CD4-positive, alpha-beta T cell (primary cell): ENCODE data around the gene RNF213. TPM values are rescaled to one million over a fixed set of nuclear protein-coding genes. Genes with fewer than 3 reads are reported as not detected.

Experiments
- ATAC-seq: fragments of 200-7000 bp; cut with Tn5 transposase; one replicate; pipeline ENCODE4 v1.10.0; 2022; ENCODE audit warnings: mild to moderate bottlenecking; ENCODE audit not compliant: poor library complexity
- CTCF ChIA-PET: fragments of 350-600 bp; sonication (Branson Sonifier 250); formaldehyde crosslinking; loops from one replicate; lab custom pipeline; 2021; ENCODE audit warnings: antibody characterized with exemption, inconsistent platforms; lab: Charles Lee
- POLR2A ChIA-PET: fragments of 350-600 bp; sonication (Branson Sonifier 250); formaldehyde crosslinking; loops from one replicate; lab custom pipeline; 2021; ENCODE audit warnings: antibody characterized with exemption, inconsistent platforms; lab: Charles Lee
- DNase-seq, 14 experiments: peaks; one replicate each; pipeline ENCODE4 v3.0.0-alpha.2; 2013 to 2020; ENCODE audit warnings: mixed read lengths in 2 of 14
- H3K27ac ChIP-seq, 2 donors: one replicate each; pipeline versions ENCODE4 v1.5.1 to v1.7.0; 2013; ENCODE audit warnings: low read length in 2 of 2, low read depth in 1 of 2, mild to moderate bottlenecking in 1 of 2
- H3K27me3 ChIP-seq, 2 experiments: 1 replicate in 1 of 2; 2 replicates in 1 of 2; pipeline versions ENCODE4 v1.6.1 to v1.7.0; 2013; ENCODE audit warnings: low read length in 2 of 2, control low read depth in 1 of 2, mild to moderate bottlenecking in 1 of 2, moderate library complexity in 1 of 2; ENCODE audit not compliant: insufficient read depth in 2 of 2, control insufficient read depth in 1 of 2
- H3K36me3 ChIP-seq: one replicate; pipeline ENCODE4 v1.6.1; 2013; ENCODE audit warnings: low read length, control low read depth; ENCODE audit not compliant: insufficient read depth
- H3K4me1 ChIP-seq: one replicate; pipeline ENCODE4 v1.6.1; 2013; ENCODE audit warnings: low read length, control low read depth; ENCODE audit not compliant: insufficient read depth
- H3K4me3 ChIP-seq: one replicate; pipeline ENCODE4 v1.5.1; 2013; ENCODE audit warnings: mild to moderate bottlenecking, low read length, moderate library complexity
- H3K9me3 ChIP-seq, 2 experiments: 1 replicate in 1 of 2; 2 replicates in 1 of 2; pipeline versions ENCODE4 v1.6.1 to v1.7.0; 2013; ENCODE audit warnings: low read length in 2 of 2, mild to moderate bottlenecking in 2 of 2, control low read depth in 1 of 2, moderate library complexity in 1 of 2; ENCODE audit not compliant: control insufficient read depth in 1 of 2, insufficient read depth in 1 of 2
- H3K27ac Mint-ChIP-seq: one replicate; pipeline ENCODE4 v1.8.0; 2020; ENCODE audit warnings: mixed read lengths
- H3K27me3 Mint-ChIP-seq: one replicate; pipeline ENCODE4 v1.8.0; 2021; ENCODE audit warnings: mixed read lengths
- H3K36me3 Mint-ChIP-seq: one replicate; pipeline ENCODE4 v1.8.0; 2021; ENCODE audit warnings: low read depth, mixed read lengths
- H3K4me1 Mint-ChIP-seq: one replicate; pipeline ENCODE4 v1.8.0; 2021; ENCODE audit warnings: low read depth, mixed read lengths
- H3K4me3 Mint-ChIP-seq: one replicate; pipeline ENCODE4 v1.8.0; 2020; ENCODE audit warnings: mild to moderate bottlenecking, mixed read lengths
- H3K9me3 Mint-ChIP-seq: one replicate; pipeline ENCODE4 v1.8.0; 2020; ENCODE audit warnings: mixed read lengths
- intact Hi-C, 2 experiments: fragments of 100-400 bp; cut with DNase I in 1 of 2; cut with micrococcal nuclease in 1 of 2; formaldehyde crosslinking; loops; one replicate each; pipeline versions ENCODE4 v1.15.1 to v1.9.0; 2023 to 2025; cut with DNase I, micrococcal nuclease
- total RNA-seq, 174 experiments: library from RNA in 2 of 174; stranded (reverse) in 2 of 174; gene quantifications; one replicate each; pipeline ENCODE4 v1.2.3 and lab custom pipeline; 2021 to 2026
- TF ChIP-seq, protein P1 (sequence below): fragments of 200-600 bp; IDR thresholded peaks from one replicate; pipeline ENCODE4 v1.8.0; 2022; ENCODE audit warnings: antibody characterized with exemption, mild to moderate bottlenecking

The RNF213 gene
- total RNA-seq, 2 experiments from 2014 or later: 290 to 312 TPM

DNA sequence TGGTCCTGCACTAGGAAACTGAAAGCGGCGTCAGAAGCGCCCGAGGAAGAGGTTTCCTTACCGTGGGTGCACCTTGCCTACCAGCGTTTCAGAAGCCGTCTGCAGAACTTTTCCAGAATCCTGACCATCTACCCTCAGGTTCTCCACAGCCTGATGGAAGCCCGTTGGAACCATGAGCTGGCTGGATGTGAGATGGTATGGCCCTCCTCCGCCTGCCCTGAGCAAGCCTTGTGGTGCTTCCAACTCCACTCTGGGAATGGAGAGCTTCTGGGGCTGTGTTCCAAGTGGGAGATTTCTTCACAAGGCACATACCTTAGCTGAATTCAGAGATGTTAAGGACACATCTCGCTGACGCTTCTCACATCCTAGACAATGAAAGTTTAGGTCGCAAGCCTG, 102.5 kb downstream of the RNF213 start:
- H3K4me1 Mint-ChIP-seq: no peaks in the 10 kb centered on the region
- no peaks in the 10 kb centered on the region for H3K27me3 Mint-ChIP-seq
- Histone ChIP-seq H3K9me3 (peaks cover 0 to 4% of the 10 kb centered on the region in 2 experiments), H3K36me3 (peaks cover 99% of the 10 kb centered on the region), H3K27ac (no peak overlapping the region), H3K4me1 (no peaks in the 10 kb centered on the region), H3K4me3 (no peak overlapping the region), H3K27me3 (no peaks in the 10 kb centered on the region)
- H3K4me3 Mint-ChIP-seq: no peak overlapping the region
- no peak overlapping the region for H3K27ac Mint-ChIP-seq
- ATAC-seq (no peak), DNase-seq (no peak)
- TF ChIP-seq, protein P1, sequence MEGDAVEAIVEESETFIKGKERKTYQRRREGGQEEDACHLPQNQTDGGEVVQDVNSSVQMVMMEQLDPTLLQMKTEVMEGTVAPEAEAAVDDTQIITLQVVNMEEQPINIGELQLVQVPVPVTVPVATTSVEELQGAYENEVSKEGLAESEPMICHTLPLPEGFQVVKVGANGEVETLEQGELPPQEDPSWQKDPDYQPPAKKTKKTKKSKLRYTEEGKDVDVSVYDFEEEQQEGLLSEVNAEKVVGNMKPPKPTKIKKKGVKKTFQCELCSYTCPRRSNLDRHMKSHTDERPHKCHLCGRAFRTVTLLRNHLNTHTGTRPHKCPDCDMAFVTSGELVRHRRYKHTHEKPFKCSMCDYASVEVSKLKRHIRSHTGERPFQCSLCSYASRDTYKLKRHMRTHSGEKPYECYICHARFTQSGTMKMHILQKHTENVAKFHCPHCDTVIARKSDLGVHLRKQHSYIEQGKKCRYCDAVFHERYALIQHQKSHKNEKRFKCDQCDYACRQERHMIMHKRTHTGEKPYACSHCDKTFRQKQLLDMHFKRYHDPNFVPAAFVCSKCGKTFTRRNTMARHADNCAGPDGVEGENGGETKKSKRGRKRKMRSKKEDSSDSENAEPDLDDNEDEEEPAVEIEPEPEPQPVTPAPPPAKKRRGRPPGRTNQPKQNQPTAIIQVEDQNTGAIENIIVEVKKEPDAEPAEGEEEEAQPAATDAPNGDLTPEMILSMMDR: no peak
- CTCF ChIA-PET: no interaction called here
- peaks cover 99% of the 10 kb centered on the region for H3K36me3 Mint-ChIP-seq
- POLR2A ChIA-PET: no interaction called here
- no peaks in the 10 kb centered on the region for H3K9me3 Mint-ChIP-seq
- intact Hi-C loops: loop anchor here in 1 of 2 experiments (5.0 to 10.0 kb wide), 2 partner anchors 166 to 278 kb away; no protein-coding TSS in a partner anchor

DNA sequence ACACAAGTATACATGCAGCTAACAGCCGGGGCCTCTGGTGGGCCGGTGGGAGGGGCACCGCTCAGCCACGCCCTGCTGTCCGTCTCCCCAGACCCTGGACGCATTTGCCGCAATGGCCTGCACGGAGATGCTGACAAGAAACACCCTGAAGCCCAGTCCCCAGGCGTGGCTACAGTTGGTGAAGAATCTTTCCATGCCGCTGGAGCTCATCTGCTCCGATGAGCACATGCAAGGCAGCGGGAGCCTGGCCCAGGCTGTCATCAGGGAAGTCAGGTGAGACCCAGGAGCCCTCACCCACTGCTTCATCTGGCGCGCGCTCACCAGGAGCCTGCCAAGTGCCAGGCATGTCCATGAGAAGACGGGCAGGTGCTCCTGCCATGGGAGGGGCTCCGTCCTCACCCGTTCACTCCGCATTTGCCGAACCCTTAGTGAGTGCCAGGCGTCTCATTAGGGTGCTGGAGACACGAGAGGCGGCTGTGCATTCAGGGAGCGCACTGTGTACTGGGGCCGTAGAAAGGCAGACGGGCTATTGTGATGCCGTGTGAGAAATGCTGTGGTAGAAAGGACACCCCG, 103.0 kb downstream of the RNF213 start:
- Histone ChIP-seq H3K36me3 (peaks cover 98% of the 10 kb centered on the region), H3K27me3 (no peaks in the 10 kb centered on the region), H3K4me3 (no peak overlapping the region), H3K4me1 (no peaks in the 10 kb centered on the region), H3K9me3 (peaks cover 0 to 4% of the 10 kb centered on the region in 2 experiments), H3K27ac (no peak overlapping the region)
- Mint-ChIP-seq H3K27ac (no peak overlapping the region), H3K4me3 (no peak overlapping the region), H3K27me3 (no peaks in the 10 kb centered on the region), H3K36me3 (peaks cover 99% of the 10 kb centered on the region), H3K4me1 (no peaks in the 10 kb centered on the region), H3K9me3 (no peaks in the 10 kb centered on the region)
- intact Hi-C loops: loop anchor here in 1 of 2 experiments (5.0 to 10.0 kb wide), 2 partner anchors 166 to 279 kb away; no protein-coding TSS in a partner anchor
- POLR2A ChIA-PET: no interaction called here
- no peak for DNase-seq
- CTCF ChIA-PET: no interaction called here
- TF ChIP-seq, protein P1: no peak
- no peak for ATAC-seq

DNA sequence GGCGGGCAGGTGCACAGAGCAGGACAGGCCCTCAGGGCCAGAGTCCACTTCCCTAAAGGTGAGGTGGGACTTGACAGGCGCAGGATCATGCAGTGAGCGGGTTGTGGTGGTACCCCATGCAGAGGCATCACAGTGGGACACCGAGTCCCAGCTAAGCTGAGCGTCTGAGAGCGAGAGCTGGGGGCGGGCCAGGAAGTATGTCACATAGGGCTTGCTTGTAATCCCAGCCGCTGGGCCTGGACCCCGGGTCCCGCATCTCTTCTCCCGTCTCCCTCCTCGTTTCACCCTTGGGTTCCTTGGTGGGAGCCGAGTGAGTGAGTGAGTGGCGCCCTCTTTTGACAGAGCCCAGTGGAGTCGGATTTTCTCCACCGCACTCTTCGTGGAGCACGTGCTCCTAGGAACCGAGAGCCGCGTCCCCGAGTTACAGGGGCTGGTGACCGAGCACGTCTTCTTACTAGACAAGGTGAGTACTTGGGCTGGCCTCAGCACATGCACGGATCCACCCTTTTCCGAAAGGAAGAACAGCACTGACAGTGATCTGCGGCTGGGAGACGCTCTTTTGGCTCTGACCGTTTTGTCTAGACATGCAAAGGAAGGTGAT, 103.5 kb downstream of the RNF213 start:
- peaks cover 98% of the 10 kb centered on the region for H3K36me3 Mint-ChIP-seq
- TF ChIP-seq, protein P1: no peak
- no peaks in the 10 kb centered on the region for H3K9me3 Mint-ChIP-seq
- no peak for ATAC-seq
- H3K4me1 Mint-ChIP-seq: no peaks in the 10 kb centered on the region
- peak in 3 of 14 experiments; percentile 9 to 22 (median 13) for DNase-seq
- H3K9me3 ChIP-seq: peaks cover 0 to 4% of the 10 kb centered on the region in 2 experiments
- ChIA-PET POLR2A (no interaction called here), CTCF (no interaction called here)
- no peak overlapping the region for H3K4me3 ChIP-seq
- no peaks in the 10 kb centered on the region for H3K27me3 Mint-ChIP-seq
- intact Hi-C loops: loop anchor here in 1 of 2 experiments (5.0 to 10.0 kb wide), 2 partner anchors 167 to 279 kb away; no protein-coding TSS in a partner anchor
- H3K27ac Mint-ChIP-seq: no peak overlapping the region
- H3K27me3 ChIP-seq: no peaks in the 10 kb centered on the region
- no peaks in the 10 kb centered on the region for H3K4me1 ChIP-seq
- H3K27ac ChIP-seq: no peak overlapping the region
- H3K4me3 Mint-ChIP-seq: no peak overlapping the region
- H3K36me3 ChIP-seq: peaks cover 97% of the 10 kb centered on the region
